ENCODE data around the gene TXNRD1. TPM values are rescaled to one million over a fixed set of nuclear protein-coding genes. Genes with fewer than 3 reads are reported as not detected.
"Not testable (repeated sequence)": the region's sequence is repeated elsewhere in the genome, so short reads cannot be mapped to it uniquely, and the experiment has no call there.

Gene TXNRD1
- total RNA-seq, 1 experiment from 2014 or later = 1,733 TPM

DNA sequence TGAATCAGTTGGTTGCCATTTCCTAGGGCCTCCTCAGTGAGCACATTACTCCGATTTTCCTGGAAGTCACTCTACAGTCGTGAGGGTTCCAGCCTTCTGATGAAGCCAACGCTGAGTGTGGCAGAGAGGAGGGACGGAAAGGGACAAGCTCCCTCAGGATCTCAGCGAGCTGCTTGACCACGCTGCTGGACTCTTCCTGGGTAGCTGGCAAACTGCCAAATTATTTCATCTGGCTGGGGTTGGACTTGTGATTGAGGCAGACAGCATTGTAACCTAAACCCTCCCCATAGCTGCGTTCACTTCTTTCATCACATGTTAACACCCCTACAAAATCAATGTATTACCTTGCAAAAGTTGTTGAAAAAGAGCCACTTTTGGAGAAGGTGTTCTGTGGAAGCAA lies 171.6 kb downstream of the TXNRD1 start:
- DNase-seq (ENCODE audit: extremely low read depth, low read depth) = no peak

GRCh38 chr12:104394086-104394485 lies 178.5 kb downstream of the TXNRD1 start:
- not testable (repeated sequence) for DNase-seq (ENCODE audit: extremely low read depth, low read depth)

Other genes starting within 250 kb of the TXNRD1 start
- 53.9 and 54.0 TPM in 2 replicates for gene TDG, start 249.9 kb upstream of the TXNRD1 start, total RNA-seq (2014; rRNA removed; shearing (Covaris generic))
- gene GLT8D2, start 165.6 kb upstream of the TXNRD1 start, total RNA-seq (2014; rRNA removed; shearing (Covaris generic)) = 0.26 and 0.59 TPM in 2 replicates
- 5.0 and 5.3 TPM in 2 replicates for gene HCFC2, start 151.2 kb upstream of the TXNRD1 start, total RNA-seq (2014; rRNA removed; shearing (Covaris generic))
- 32.6 and 40.8 TPM in 2 replicates for gene NFYB, start 77.6 kb upstream of the TXNRD1 start, total RNA-seq (2014; rRNA removed; shearing (Covaris generic))
- gene EID3, start 88.0 kb downstream of the TXNRD1 start, total RNA-seq (2014; rRNA removed; shearing (Covaris generic)) = 19.0 and 21.1 TPM in 2 replicates
- gene CHST11, start 241.2 kb downstream of the TXNRD1 start, total RNA-seq (2014; rRNA removed; shearing (Covaris generic)) = 2.9 and 4.2 TPM in 2 replicates